DMS153 treated with DMSO at 0.1 percent for 48 hours (cell line): ENCODE data around the gene IL12RB2.
A peak's percentile ranks its signal among the peaks of the same experiment; 100 is the strongest.

Experiments
- DNase-seq: peaks from one replicate; lab custom pipeline; 2025; ENCODE audit not compliant: unreplicated experiment; lab: John Stamatoyannopoulos, UW

The IL12RB2 gene

GRCh38 chr1:67347688-67348472 is 40.2 kb downstream of the IL12RB2 start:
- peak; percentile 56 for DNase-seq

GRCh38 chr1:67348586-67349252 is 41.0 kb downstream of the IL12RB2 start:
- DNase-seq = no peak

- no peak for DNase-seq
Measured at GRCh38 chr1:67350783-67351182, 43.1 kb downstream of the IL12RB2 start.

GRCh38 chr1:67352211-67352610 is 44.5 kb downstream of the IL12RB2 start:
- no peak for DNase-seq

- DNase-seq = no peak
Measured at GRCh38 chr1:67355745-67356424, 48.2 kb downstream of the IL12RB2 start.

GRCh38 chr1:67359592-67359991 is 51.9 kb downstream of the IL12RB2 start:
- no peak for DNase-seq

GRCh38 chr1:67361641-67362040 is 54.0 kb downstream of the IL12RB2 start:
- no peak for DNase-seq

GRCh38 chr1:67367370-67368045 is 59.8 kb downstream of the IL12RB2 start:
- peak; percentile 60 for DNase-seq

GRCh38 chr1:67368046-67368514 is 60.4 kb downstream of the IL12RB2 start:
- DNase-seq = no peak

GRCh38 chr1:67371043-67371442 is 63.4 kb downstream of the IL12RB2 start:
- no peak for DNase-seq

GRCh38 chr1:67371681-67372080 is 64.0 kb downstream of the IL12RB2 start:
- no peak for DNase-seq

GRCh38 chr1:67372136-67372535 is 64.5 kb downstream of the IL12RB2 start:
- no peak for DNase-seq

GRCh38 chr1:67372898-67373297 is 65.2 kb downstream of the IL12RB2 start:
- DNase-seq = no peak

GRCh38 chr1:67376381-67376780 is 68.7 kb downstream of the IL12RB2 start:
- DNase-seq = no peak

- no peak for DNase-seq
Measured at GRCh38 chr1:67377253-67377652, 69.6 kb downstream of the IL12RB2 start.

GRCh38 chr1:67381154-67381553 is 73.5 kb downstream of the IL12RB2 start:
- DNase-seq = no peak

GRCh38 chr1:67382292-67382691 is 74.6 kb downstream of the IL12RB2 start:
- DNase-seq = no peak

- DNase-seq = no peak
Measured at GRCh38 chr1:67383999-67384638, 76.4 kb downstream of the IL12RB2 start.

GRCh38 chr1:67390041-67390887 is 82.6 kb downstream of the IL12RB2 start:
- no peak for DNase-seq

GRCh38 chr1:67393240-67393639 is 85.6 kb downstream of the IL12RB2 start:
- DNase-seq = no peak
